OCI-LY7 (cell line): ENCODE results near the gene VPS13D. TPM values are rescaled to one million over a fixed set of nuclear protein-coding genes. Genes with fewer than 3 reads are reported as not detected.

Experiments used
- BruUV-seq: library from RNA; stranded (reverse); fragments of 400-500 nt; replicated peaks from 2 replicates; lab custom pipeline; 2021; lab: Mats Ljungman, UMichigan
- CTCF ChIA-PET: fragments of 300-600 bp; sonication (Branson Sonifier 250); formaldehyde crosslinking; loops from one replicate; lab custom pipeline; 2022; ENCODE audit warnings: antibody characterized with exemption; ENCODE audit not compliant: unreplicated experiment; lab: Charles Lee
- POLR2A ChIA-PET: fragments of 300-600 bp; sonication (Branson Sonifier 250); formaldehyde crosslinking; loops from one replicate; lab custom pipeline; 2022; ENCODE audit warnings: antibody characterized with exemption; lab: Charles Lee
- DNase-seq: peaks from one replicate; pipeline ENCODE4 v3.0.0-alpha.2; 2015; ENCODE audit warnings: low spot score
- H2AFZ ChIP-seq: fragments of 200-600 bp; sonication (generic), shearing (Covaris generic); 2 replicates; pipeline ENCODE4 v1.6.1; 2014; ENCODE audit warnings: mild to moderate bottlenecking, antibody characterized with exemption, low read length, moderate library complexity
- H3K27ac ChIP-seq: fragments of 200-600 bp; sonication (generic); 2 replicates; pipeline ENCODE4 v1.5.1; 2014; ENCODE audit warnings: mixed run types, low read depth, mild to moderate bottlenecking, moderate library complexity, low read length, inconsistent platforms; ENCODE audit not compliant: poor library complexity, severe bottlenecking
- H3K36me3 ChIP-seq: fragments of 200-600 bp; sonication (generic); 2 replicates; pipeline ENCODE4 v1.6.1; 2014; ENCODE audit warnings: mild to moderate bottlenecking, antibody characterized with exemption, low read length, moderate library complexity, mixed read lengths; ENCODE audit not compliant: insufficient read depth
- H3K4me1 ChIP-seq: fragments of 200-600 bp; sonication (generic); 2 replicates; pipeline ENCODE4 v1.5.1; 2014; ENCODE audit warnings: mild to moderate bottlenecking, low read length; ENCODE audit not compliant: insufficient read depth, poor library complexity, severe bottlenecking
- H3K4me2 ChIP-seq: fragments of 200-600 bp; sonication (generic); 2 replicates; pipeline ENCODE4 v1.6.1; 2014; ENCODE audit warnings: mild to moderate bottlenecking, low read length
- H3K4me3 ChIP-seq: fragments of 200-600 bp; sonication (generic); 2 replicates; pipeline ENCODE4 v1.5.1; 2014; ENCODE audit warnings: mild to moderate bottlenecking, low read depth, low read length; ENCODE audit not compliant: poor library complexity, severe bottlenecking
- H3K79me2 ChIP-seq: fragments of 200-600 bp; sonication (generic); 2 replicates; pipeline ENCODE4 v1.6.1; 2016; ENCODE audit warnings: low read depth, mild to moderate bottlenecking, low read length, moderate library complexity, mixed read lengths; ENCODE audit not compliant: insufficient read depth
- H3K9me2 ChIP-seq: fragments of 200-600 bp; sonication (generic); 2 replicates; pipeline ENCODE4 v1.6.1; 2016; ENCODE audit warnings: mild to moderate bottlenecking, low read length, mixed read lengths; ENCODE audit not compliant: insufficient read depth
- H3K9me3 ChIP-seq: fragments of 200-600 bp; sonication (generic); 2 replicates; pipeline ENCODE4 v1.6.1; 2014; ENCODE audit warnings: mild to moderate bottlenecking, mixed run types, low read length, mixed read lengths
- H4K20me1 ChIP-seq: fragments of 200-600 bp; sonication (generic); 2 replicates; pipeline ENCODE4 v1.6.1; 2014; ENCODE audit warnings: mild to moderate bottlenecking, antibody characterized with exemption, low read length, moderate library complexity, mixed read lengths; ENCODE audit not compliant: insufficient read depth
- CTCF ChIP-seq: fragments of 200-600 bp; sonication (generic); conservative IDR thresholded peaks from 2 replicates; pipeline ENCODE4 v1.5.1; 2014; ENCODE audit warnings: mild to moderate bottlenecking, antibody characterized with exemption, low read length, moderate library complexity, mixed read lengths
- EZH2phosphoT487 ChIP-seq: fragments of 200-600 bp; sonication (generic); IDR thresholded peaks from 2 replicates; pipeline ENCODE4 v1.6.1; 2018; ENCODE audit warnings: low read depth, borderline replicate concordance, mild to moderate bottlenecking, mixed run types, antibody characterized with exemption, low read length, moderate library complexity, mixed read lengths
- intact Hi-C: fragments of 100-400 bp; cut with micrococcal nuclease; formaldehyde crosslinking; loops from one replicate; pipeline ENCODE4 v1.10.0; 2022; ENCODE audit not compliant: unreplicated experiment
- total RNA-seq, 2 experiments: library from RNA; depleted of rRNA in 1 of 2; stranded (reverse); fragments of >200 nt in 1 of 2; shearing (Covaris generic) in 1 of 2; gene quantifications; 2 replicates each; pipeline ENCODE4 v1.2.3, GENCODE V29; 2014 to 2022

VPS13D gene
- total RNA-seq, 2 experiments from 2014 or later: 23.9 to 39.2 TPM

GRCh38 chr1:12371053-12371452, 141.2 kb downstream of the VPS13D start:
- intact Hi-C loops: no loop called here
- H3K4me3 ChIP-seq: no peak overlapping the region
- H3K9me3 ChIP-seq: no peaks in the 10 kb centered on the region
- H3K9me2 ChIP-seq: no peaks in the 10 kb centered on the region
- H3K79me2 ChIP-seq: no peaks in the 10 kb centered on the region
- H3K4me1 ChIP-seq: no peaks in the 10 kb centered on the region
- H3K4me2 ChIP-seq: no peak overlapping the region
- H3K27ac ChIP-seq: no peak overlapping the region
- H3K36me3 ChIP-seq: peaks cover 31% of the 10 kb centered on the region
- H2AFZ ChIP-seq: no peak overlapping the region
- ChIA-PET CTCF (no interaction called here), POLR2A (no interaction called here)
- TF ChIP-seq CTCF: no peak
- no peak for TF ChIP-seq EZH2phosphoT487
- no peaks in the 10 kb centered on the region for H4K20me1 ChIP-seq
- no TSS peak for BruUV-seq
- no peak for DNase-seq

- H3K9me2 ChIP-seq: no peaks in the 10 kb centered on the region
- no peak overlapping the region for H3K4me3 ChIP-seq
- no peaks in the 10 kb centered on the region for H3K4me1 ChIP-seq
- H3K79me2 ChIP-seq: no peaks in the 10 kb centered on the region
- BruUV-seq: no TSS peak
- DNase-seq: no peak
- H2AFZ ChIP-seq: no peak overlapping the region
- H3K4me2 ChIP-seq: no peak overlapping the region
- H3K36me3 ChIP-seq: peaks cover 38% of the 10 kb centered on the region
- no peak for TF ChIP-seq CTCF
- TF ChIP-seq EZH2phosphoT487: no peak
- POLR2A ChIA-PET: no interaction called here
- H3K9me3 ChIP-seq: no peaks in the 10 kb centered on the region
- H3K27ac ChIP-seq: no peak overlapping the region
- CTCF ChIA-PET: no interaction called here
- intact Hi-C loops: no loop called here
- H4K20me1 ChIP-seq: no peaks in the 10 kb centered on the region
These were observed 142.3 kb downstream of the VPS13D start for GRCh38 chr1:12372180-12372579.

GRCh38 chr1:12372761-12373160, 142.9 kb downstream of the VPS13D start:
- H3K9me2 ChIP-seq: no peaks in the 10 kb centered on the region
- no peak for DNase-seq
- H3K27ac ChIP-seq: no peak overlapping the region
- H3K9me3 ChIP-seq: no peaks in the 10 kb centered on the region
- no peak for TF ChIP-seq CTCF
- no peak for TF ChIP-seq EZH2phosphoT487
- no peaks in the 10 kb centered on the region for H4K20me1 ChIP-seq
- intact Hi-C loops: no loop called here
- no peaks in the 10 kb centered on the region for H3K79me2 ChIP-seq
- ChIA-PET POLR2A (interaction anchor here (0.6 to 1.0 kb wide), 2 partner anchors 13 to 265 kb away, joined by 3 to 5 read pairs; no protein-coding TSS in a partner anchor), CTCF (no interaction called here)
- H3K4me3 ChIP-seq: no peak overlapping the region
- peaks cover 38% of the 10 kb centered on the region for H3K36me3 ChIP-seq
- no peak overlapping the region for H3K4me2 ChIP-seq
- no peak overlapping the region for H2AFZ ChIP-seq
- H3K4me1 ChIP-seq: no peaks in the 10 kb centered on the region
- BruUV-seq: no TSS peak
